Esophagus squamous epithelium (tissue), 5 donors: ENCODE results near the gene P2RY4. TPM values are rescaled to one million over a fixed set of nuclear protein-coding genes. Genes with fewer than 3 reads are reported as not detected.

ENCODE experiments used
- DNase-seq: peaks from one replicate; lab custom pipeline; 2025; lab: John Stamatoyannopoulos, UW
- H3K27ac ChIP-seq, 4 donors: fragments of 200-600 bp; sonication (generic); one replicate each; pipeline ENCODE4 v1.5.1; 2016 to 2019; ENCODE audit warnings: mild to moderate bottlenecking in 1 of 4
- H3K27me3 ChIP-seq, 4 donors: fragments of 200-600 bp; sonication (generic); 1 replicate in 3 of 4; 2 replicates in 1 of 4; pipeline versions ENCODE4 v1.5.1 to v1.6.0; 2017 to 2021; ENCODE audit warnings: antibody characterized with exemption in 1 of 4
- H3K36me3 ChIP-seq, 3 donors: fragments of 200-600 bp; sonication (generic); one replicate each; pipeline ENCODE4 v1.5.1; 2016 to 2019
- H3K4me1 ChIP-seq, 3 donors: fragments of 200-600 bp; sonication (generic); one replicate each; pipeline ENCODE4 v1.5.1; 2017 to 2019
- H3K4me3 ChIP-seq, 4 donors: fragments of 200-600 bp; sonication (generic); 1 replicate in 3 of 4; 2 replicates in 1 of 4; pipeline ENCODE4 v1.5.1; 2016 to 2019; ENCODE audit warnings: mild to moderate bottlenecking in 2 of 4, moderate library complexity in 1 of 4
- H3K9me3 ChIP-seq, 3 donors: fragments of 200-600 bp; sonication (generic); one replicate each; pipeline ENCODE4 v1.5.1; 2016 to 2019
- CTCF ChIP-seq, 6 experiments: fragments of 450-650 bp in 4 of 6; fragments of 200-600 bp in 2 of 6; sonication (generic) in 2 of 6; IDR thresholded peaks; one replicate each; pipeline ENCODE4 v1.5.1; 2016 to 2019; ENCODE audit warnings: antibody characterized with exemption in 6 of 6, mild to moderate bottlenecking in 4 of 6, moderate library complexity in 4 of 6
- POLR2A ChIP-seq, 4 donors: fragments of 450-650 bp; IDR thresholded peaks; one replicate each; pipeline ENCODE4 v1.6.1; 2017; ENCODE audit warnings: antibody characterized with exemption in 4 of 4, mild to moderate bottlenecking in 4 of 4, moderate library complexity in 3 of 4
- intact Hi-C: fragments of 100-400 bp; cut with DNase I; formaldehyde crosslinking; loops from one replicate; pipeline ENCODE4 v1.15.0; 2022
- small RNA-seq, 4 donors: library from RNA; depleted of rRNA; stranded (forward); fragments of <200 nt; gene quantifications; one replicate each; pipeline ENCODE3, GENCODE V24; 2016
- total RNA-seq, 4 donors: library from RNA; depleted of rRNA; stranded (reverse); fragments of >200 nt; gene quantifications; one replicate each; pipeline ENCODE4 v1.1.0, GENCODE V29; 2016
- donor health status: DM: yes; HTN: yes; CAD: no.

The P2RY4 gene
- total RNA-seq, 4 donors from 2014 or later: 0.95 TPM; not detected in 3

DNA sequence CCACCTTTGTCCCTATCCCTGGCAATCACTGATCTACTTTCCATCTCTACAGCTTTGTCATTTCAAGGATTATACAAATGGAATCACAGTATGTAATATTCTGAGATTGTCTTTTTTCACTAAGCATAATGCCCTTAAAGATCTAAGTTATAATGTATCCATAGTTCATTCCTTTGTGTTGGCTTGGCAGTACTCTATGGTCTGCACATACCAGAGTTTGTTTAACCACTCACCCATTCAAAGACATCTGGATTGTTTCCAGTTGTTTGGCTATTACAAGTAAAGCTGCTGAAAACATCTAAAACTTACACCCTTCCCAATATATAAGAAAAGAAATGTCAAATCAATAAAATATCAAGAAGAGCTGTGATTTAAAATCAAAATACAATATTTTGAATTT, 51.5 kb downstream of the P2RY4 start:
- TF ChIP-seq POLR2A (IDR thresholded peaks at IDR 0.05) (no peak), CTCF (IDR thresholded peaks at IDR 0.05) (no peak)
- no peaks in the 10 kb centered on the region for H3K27me3 ChIP-seq
- H3K27ac ChIP-seq: no peak overlapping the region
- no peak overlapping the region for H3K4me3 ChIP-seq
- H3K36me3 ChIP-seq: no peaks in the 10 kb centered on the region
- no peaks in the 10 kb centered on the region for H3K4me1 ChIP-seq
- no peaks in the 10 kb centered on the region for H3K9me3 ChIP-seq
- intact Hi-C loops: no loop called here
- DNase-seq: no peak

Small RNA genes lying within 50 kb of the gene (small RNA-seq; reads per million reads assigned to genes)
- gene RNA5SP507: 0 to 0.68 (median 0.39) reads per million in 4 donors

Other genes starting within 250 kb of the P2RY4 start
- not detected for gene AWAT2, start 210.3 kb downstream of the P2RY4 start, total RNA-seq
- gene OTUD6A, start 197.7 kb downstream of the P2RY4 start, total RNA-seq: not detected
- 10 to 100 TPM; 26.5 to 66.0 (median 45.6) TPM for gene IGBP1, start 126.8 kb downstream of the P2RY4 start, total RNA-seq
- gene DGAT2L6, start 82.7 kb downstream of the P2RY4 start, total RNA-seq: not detected
- not detected for gene AWAT1, start 25.5 kb downstream of the P2RY4 start, total RNA-seq
- gene ARR3, start 8.1 kb upstream of the P2RY4 start, total RNA-seq: not detected
- gene RAB41, start 22.0 kb upstream of the P2RY4 start, total RNA-seq: not detected
- gene PDZD11, start 29.7 kb upstream of the P2RY4 start, total RNA-seq: 10 to 100 TPM; 26.3 to 39.2 (median 31.0) TPM
- 10 to 100 TPM in 1 of 4 donors, 1 to 10 TPM in 3; 2.5 to 11.0 (median 4.4) TPM for gene KIF4A, start 29.9 kb upstream of the P2RY4 start, total RNA-seq
- gene GDPD2, start 163.1 kb upstream of the P2RY4 start, total RNA-seq: 1 to 10 TPM in 2 of 4 donors, not detected in 2; 1.3 to 2.3 TPM
- 10 to 100 TPM; 20.8 to 36.7 (median 28.3) TPM for gene DLG3, start 184.6 kb upstream of the P2RY4 start, total RNA-seq